Measurements from ENCODE around the gene CXCL12.
A peak's percentile ranks its signal among the peaks of the same experiment; 100 is the strongest.

Gene CXCL12

GRCh38 chr10:44362866-44363711 is 21.8 kb downstream of the CXCL12 start:
- DNase-seq (ENCODE audit: low spot score): no peak

- DNase-seq (ENCODE audit: low spot score): no peak
These were observed 23.8 kb downstream of the CXCL12 start for GRCh38 chr10:44361109-44361508.

GRCh38 chr10:44358080-44358771 is 26.7 kb downstream of the CXCL12 start:
- no peak for DNase-seq (ENCODE audit: low spot score)

- DNase-seq (ENCODE audit: low spot score): no peak
These were observed 27.8 kb downstream of the CXCL12 start for GRCh38 chr10:44357023-44357540.

- no peak for DNase-seq (ENCODE audit: low spot score)
These were observed 28.5 kb downstream of the CXCL12 start for GRCh38 chr10:44356139-44357022.

- no peak for DNase-seq (ENCODE audit: low spot score)
These were observed 29.3 kb downstream of the CXCL12 start for GRCh38 chr10:44355630-44356029.

- DNase-seq (ENCODE audit: low spot score): no peak
These were observed 30.1 kb downstream of the CXCL12 start for GRCh38 chr10:44354771-44355170.

- no peak for DNase-seq (ENCODE audit: low spot score)
These were observed 31.2 kb downstream of the CXCL12 start for GRCh38 chr10:44353721-44354120.

GRCh38 chr10:44353128-44353390 is 31.8 kb downstream of the CXCL12 start:
- no peak for DNase-seq (ENCODE audit: low spot score)

- DNase-seq (ENCODE audit: low spot score): no peak
These were observed 32.4 kb downstream of the CXCL12 start for GRCh38 chr10:44352316-44353127.

- no peak for DNase-seq (ENCODE audit: low spot score)
These were observed 36.4 kb downstream of the CXCL12 start for GRCh38 chr10:44348496-44348895.

GRCh38 chr10:44347609-44348400 is 37.1 kb downstream of the CXCL12 start:
- no peak for DNase-seq (ENCODE audit: low spot score)

GRCh38 chr10:44344727-44345126 is 40.2 kb downstream of the CXCL12 start:
- no peak for DNase-seq (ENCODE audit: low spot score)

GRCh38 chr10:44343843-44344242 is 41.1 kb downstream of the CXCL12 start:
- DNase-seq (ENCODE audit: low spot score): no peak

- DNase-seq (ENCODE audit: low spot score): no peak
These were observed 43.0 kb downstream of the CXCL12 start for GRCh38 chr10:44341886-44342285.

- DNase-seq (ENCODE audit: low spot score): no peak
These were observed 44.3 kb downstream of the CXCL12 start for GRCh38 chr10:44340557-44340956.

GRCh38 chr10:44339218-44339617 is 45.7 kb downstream of the CXCL12 start:
- no peak for DNase-seq (ENCODE audit: low spot score)

- no peak for DNase-seq (ENCODE audit: low spot score)
These were observed 47.8 kb downstream of the CXCL12 start for GRCh38 chr10:44337081-44337480.

GRCh38 chr10:44335330-44336021 is 49.4 kb downstream of the CXCL12 start:
- DNase-seq (ENCODE audit: low spot score): no peak

- peak; percentile 10 for DNase-seq (ENCODE audit: low spot score)
These were observed 50.2 kb downstream of the CXCL12 start for GRCh38 chr10:44334621-44335184.
